Progenitor cell of endocrine pancreas (in vitro differentiated cells): ENCODE measurements around the gene INTS4. TPM values are rescaled to one million over a fixed set of nuclear protein-coding genes. Genes with fewer than 3 reads are reported as not detected.
"Not testable (repeated sequence)": the region's sequence is repeated elsewhere in the genome, so short reads cannot be mapped to it uniquely, and the experiment has no call there.

Source experiments
- DNase-seq: peaks from one replicate; pipeline ENCODE4 v3.0.0; 2021; ENCODE audit warnings: low spot score; ENCODE audit not compliant: unreplicated experiment
- H3K27ac Mint-ChIP-seq: 2 replicates; pipeline ENCODE4 v1.8.0; 2021; ENCODE audit warnings: mild to moderate bottlenecking, moderate library complexity, mixed read lengths
- H3K27me3 Mint-ChIP-seq: 2 replicates; pipeline ENCODE4 v1.8.0; 2021; ENCODE audit warnings: mixed read lengths
- H3K36me3 Mint-ChIP-seq: 2 replicates; pipeline ENCODE4 v1.8.0; 2022; ENCODE audit warnings: mixed read lengths; ENCODE audit not compliant: insufficient read depth
- H3K4me1 Mint-ChIP-seq: 2 replicates; pipeline ENCODE4 v1.8.0; 2021; ENCODE audit warnings: low read depth, mixed read lengths
- H3K4me3 Mint-ChIP-seq: 2 replicates; pipeline ENCODE4 v1.8.0; 2021; ENCODE audit warnings: low read depth, mild to moderate bottlenecking, moderate library complexity, mixed read lengths
- H3K9me3 Mint-ChIP-seq: 2 replicates; pipeline ENCODE4 v1.8.0; 2021; ENCODE audit warnings: low read depth, mixed read lengths
- CTCF ChIP-seq: fragments of 200-600 bp; sonication (generic); IDR thresholded peaks from one replicate; pipeline ENCODE4 v1.5.0; 2021; ENCODE audit warnings: antibody characterized with exemption, mild to moderate bottlenecking; ENCODE audit not compliant: unreplicated experiment
- total RNA-seq: library from RNA; stranded (reverse); gene quantifications from 2 replicates; pipeline ENCODE4 v1.2.1, GENCODE V29; 2021

Gene INTS4
- total RNA-seq, 1 donor from 2014 or later = 52.5 TPM

GRCh38 chr11:77854838-77855237 is 139.6 kb downstream of the INTS4 start:
- TF ChIP-seq CTCF = no peak
- Mint-ChIP-seq H3K9me3 (peaks cover 20% of the 10 kb centered on the region), H3K27me3 (no peaks in the 10 kb centered on the region), H3K4me3 (no peak overlapping the region), H3K4me1 (no peaks in the 10 kb centered on the region), H3K36me3 (peaks cover 48% of the 10 kb centered on the region), H3K27ac (no peak overlapping the region)
- no peak for DNase-seq

- H3K9me3 Mint-ChIP-seq = peaks cover 16% of the 10 kb centered on the region
- H3K27me3 Mint-ChIP-seq = no peaks in the 10 kb centered on the region
- no peak for DNase-seq
- no peak overlapping the region for H3K4me3 Mint-ChIP-seq
- H3K36me3 Mint-ChIP-seq = peaks cover 51% of the 10 kb centered on the region
- peak overlapping the region; percentile 2 for H3K27ac Mint-ChIP-seq
- no peak for TF ChIP-seq CTCF
- H3K4me1 Mint-ChIP-seq = no peaks in the 10 kb centered on the region
These were observed 143.0 kb downstream of the INTS4 start for GRCh38 chr11:77851503-77851902.

DNA sequence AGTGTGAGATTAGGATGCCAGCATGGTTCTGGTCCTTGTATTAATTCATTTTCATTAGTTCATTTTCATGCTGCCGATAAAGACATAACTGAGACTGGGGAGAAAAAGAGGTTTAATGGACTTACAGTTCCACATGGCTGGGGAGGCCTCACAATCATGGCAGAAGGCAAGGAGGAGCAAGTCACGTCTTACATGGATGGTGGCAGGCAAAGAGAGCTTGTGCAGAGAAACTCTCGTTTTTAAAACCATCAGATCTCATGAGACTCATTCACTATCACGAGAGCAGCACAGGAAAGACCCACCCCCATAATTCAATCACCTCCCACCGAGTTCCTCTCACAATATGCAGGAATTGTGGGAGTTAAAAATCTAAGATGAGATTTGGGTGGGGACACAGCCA is 150.8 kb downstream of the INTS4 start:
- Mint-ChIP-seq H3K9me3 (peaks cover 15% of the 10 kb centered on the region), H3K36me3 (peaks cover 42% of the 10 kb centered on the region)
- H3K27ac Mint-ChIP-seq, H3K27me3 Mint-ChIP-seq, H3K4me1 Mint-ChIP-seq, DNase-seq, H3K4me3 Mint-ChIP-seq: not testable (repeated sequence)

- TF ChIP-seq CTCF = no peak
- no peak for DNase-seq
- peaks cover 41% of the 10 kb centered on the region for H3K36me3 Mint-ChIP-seq
- H3K9me3 Mint-ChIP-seq = peaks cover 15% of the 10 kb centered on the region
- H3K4me3 Mint-ChIP-seq = no peak overlapping the region
- no peaks in the 10 kb centered on the region for H3K27me3 Mint-ChIP-seq
- H3K27ac Mint-ChIP-seq = no peak overlapping the region
- H3K4me1 Mint-ChIP-seq = no peaks in the 10 kb centered on the region
These were observed 151.9 kb downstream of the INTS4 start for GRCh38 chr11:77842441-77843121.

GRCh38 chr11:77833302-77833701 is 161.2 kb downstream of the INTS4 start:
- TF ChIP-seq CTCF = no peak
- H3K4me3 Mint-ChIP-seq = no peak overlapping the region
- no peak overlapping the region for H3K27ac Mint-ChIP-seq
- no peaks in the 10 kb centered on the region for H3K27me3 Mint-ChIP-seq
- H3K4me1 Mint-ChIP-seq = no peaks in the 10 kb centered on the region
- peaks cover 17% of the 10 kb centered on the region for H3K36me3 Mint-ChIP-seq
- DNase-seq = no peak
- peaks cover 13% of the 10 kb centered on the region for H3K9me3 Mint-ChIP-seq

DNA sequence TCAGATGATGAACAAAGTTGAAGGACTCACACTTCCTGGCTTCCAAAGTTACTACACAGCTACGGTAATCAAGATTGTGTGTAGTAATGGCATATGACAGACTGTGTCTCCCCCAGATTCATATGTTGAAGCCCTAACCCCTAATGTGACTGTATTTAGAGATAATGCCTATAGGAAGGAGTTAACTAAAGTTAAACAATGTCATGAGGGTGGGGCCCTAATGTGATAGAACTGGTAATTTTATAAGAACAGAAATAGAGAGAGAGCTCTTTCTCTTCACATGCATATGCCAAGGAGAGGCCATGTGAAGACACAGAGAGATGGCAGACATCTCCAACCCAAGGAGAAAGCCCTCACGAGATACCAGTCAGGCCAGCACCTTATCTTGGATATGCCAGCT is 165.5 kb downstream of the INTS4 start:
- Mint-ChIP-seq H3K27me3 (no peaks in the 10 kb centered on the region), H3K36me3 (peaks cover 15% of the 10 kb centered on the region), H3K27ac (no peak overlapping the region), H3K9me3 (peaks cover 13% of the 10 kb centered on the region), H3K4me3 (no peak overlapping the region), H3K4me1 (peaks cover 2% of the 10 kb centered on the region)
- no peak for DNase-seq
- TF ChIP-seq CTCF = no peak
